OCI-LY1 (cell line): ENCODE results near the gene CEACAM1.
"Not testable (repeated sequence)": the region's sequence is repeated elsewhere in the genome, so short reads cannot be mapped to it uniquely, and the experiment has no call there.

Experiments used
- H2AFZ ChIP-seq: fragments of 200-600 bp; sonication (generic), shearing (Covaris generic); 2 replicates; pipeline ENCODE4 v1.6.0; 2014; ENCODE audit warnings: antibody characterized with exemption, mild to moderate bottlenecking, low read length
- H3F3A ChIP-seq: fragments of 200-600 bp; sonication (generic), shearing (Covaris generic); 2 replicates; pipeline ENCODE4 v1.6.0; 2014; ENCODE audit warnings: mild to moderate bottlenecking, antibody characterized with exemption, low read length, moderate library complexity; ENCODE audit not compliant: insufficient read depth
- H3K27ac ChIP-seq: fragments of 200-600 bp; sonication (generic); 2 replicates; pipeline ENCODE4 v1.5.1; 2014; ENCODE audit warnings: low read length, mixed run types, mild to moderate bottlenecking, low read depth; ENCODE audit not compliant: poor library complexity, severe bottlenecking
- H3K27me3 ChIP-seq: fragments of 200-600 bp; sonication (generic); 2 replicates; pipeline ENCODE4 v1.6.0; 2014; ENCODE audit warnings: antibody characterized with exemption, mild to moderate bottlenecking, low read length, moderate library complexity; ENCODE audit not compliant: insufficient read depth
- H3K36me3 ChIP-seq: fragments of 200-600 bp; sonication (generic); 2 replicates; pipeline ENCODE4 v1.6.1; 2014; ENCODE audit warnings: mild to moderate bottlenecking, antibody characterized with exemption, low read length, moderate library complexity, mixed read lengths; ENCODE audit not compliant: insufficient read depth
- H3K4me1 ChIP-seq: fragments of 200-600 bp; sonication (generic); 2 replicates; pipeline ENCODE4 v1.5.1; 2014; ENCODE audit warnings: mild to moderate bottlenecking, low read length, moderate library complexity; ENCODE audit not compliant: insufficient read depth, severe bottlenecking
- H3K4me2 ChIP-seq: fragments of 200-600 bp; sonication (generic), shearing (Covaris generic); 2 replicates; pipeline ENCODE4 v1.6.1; 2014; ENCODE audit warnings: low read length
- H3K4me3 ChIP-seq: fragments of 200-600 bp; sonication (generic); 2 replicates; pipeline ENCODE4 v1.5.1; 2014; ENCODE audit warnings: low read length, low read depth, mild to moderate bottlenecking, mixed read lengths; ENCODE audit not compliant: poor library complexity, severe bottlenecking
- H3K79me2 ChIP-seq: fragments of 200-600 bp; shearing (Covaris generic); 2 replicates; pipeline ENCODE4 v1.6.1; 2016; ENCODE audit warnings: mixed run types, low read length, mixed read lengths; ENCODE audit not compliant: insufficient read depth
- H3K9ac ChIP-seq: fragments of 200-600 bp; sonication (generic), shearing (Covaris generic); 2 replicates; pipeline ENCODE4 v1.6.1; 2014; ENCODE audit warnings: mild to moderate bottlenecking, low read length, mixed read lengths
- H3K9me2 ChIP-seq: fragments of 200-600 bp; sonication (generic), shearing (Covaris generic); 2 replicates; pipeline ENCODE4 v1.6.1; 2014; ENCODE audit warnings: low read depth, mild to moderate bottlenecking, low read length, mixed read lengths
- H3K9me3 ChIP-seq: fragments of 200-600 bp; shearing (Covaris generic); 2 replicates; pipeline ENCODE4 v1.6.1; 2014; ENCODE audit warnings: low read length, mixed read lengths
- H4K20me1 ChIP-seq: fragments of 200-600 bp; sonication (generic), shearing (Covaris generic); 2 replicates; pipeline ENCODE4 v1.6.0; 2016; ENCODE audit warnings: mild to moderate bottlenecking, low read length; ENCODE audit not compliant: insufficient read depth
- EZH2 ChIP-seq: fragments of 200-600 bp; sonication (generic), shearing (Covaris generic); IDR thresholded peaks from 2 replicates; pipeline ENCODE4 v1.8.0; 2017; ENCODE audit warnings: borderline replicate concordance, mixed run types, mild to moderate bottlenecking, antibody characterized with exemption, low read length, moderate library complexity, mixed read lengths
- TF ChIP-seq, protein P1 (sequence below): fragments of 200-600 bp; sonication (generic), shearing (Covaris generic); IDR thresholded peaks from 2 replicates; pipeline ENCODE4 v1.5.1; 2017; ENCODE audit warnings: mild to moderate bottlenecking, antibody characterized with exemption, low read length, moderate library complexity, mixed read lengths

Gene CEACAM1

DNA sequence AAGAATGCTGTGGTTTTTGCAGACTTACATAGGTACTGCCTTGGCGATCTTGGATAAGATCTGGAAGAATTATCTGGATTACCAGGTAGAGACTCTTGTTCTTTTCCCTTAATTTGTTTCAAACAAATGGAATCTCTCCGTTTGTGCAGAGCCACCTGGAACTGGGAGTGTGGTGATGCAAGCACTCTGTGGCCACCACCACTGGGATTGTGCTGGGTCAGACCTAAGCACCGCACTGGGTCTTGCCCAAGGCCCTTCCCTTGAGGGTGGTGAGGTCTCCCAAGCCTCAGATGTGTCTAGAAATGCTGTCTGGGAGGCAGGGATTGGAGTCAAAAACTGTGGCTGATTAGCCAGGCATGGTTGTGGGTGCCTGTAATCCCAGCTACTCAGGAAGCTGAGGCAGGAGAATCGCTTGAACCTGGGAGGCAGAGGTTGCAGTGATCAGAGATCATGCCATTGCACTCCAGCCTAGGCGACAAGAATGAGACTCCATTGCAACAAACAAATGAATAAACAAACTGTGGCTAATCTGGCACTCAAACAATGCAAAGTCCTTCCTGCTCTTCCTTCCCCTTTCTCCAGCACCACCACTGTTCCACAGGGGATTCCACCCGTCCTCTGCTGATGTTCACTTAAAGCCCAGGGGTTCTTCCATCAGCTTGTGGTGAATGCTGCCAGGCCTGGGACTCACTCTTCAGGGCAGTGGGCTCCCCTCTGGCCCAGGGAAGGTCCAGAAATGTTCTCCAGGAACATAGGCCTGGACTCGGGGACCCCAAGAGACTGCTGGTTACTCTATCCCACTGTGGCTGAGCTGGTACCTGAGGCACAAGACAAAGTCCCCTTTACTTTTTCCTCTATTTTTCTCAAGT lies 10.8 kb upstream of the CEACAM1 start:
- Histone ChIP-seq H3K9me3 (no peaks in the 10 kb centered on the region), H2AFZ (no peak overlapping the region), H3K4me1 (no peaks in the 10 kb centered on the region), H3K9ac (no peak overlapping the region), H3K79me2 (no peaks in the 10 kb centered on the region), H3K4me3 (no peak overlapping the region), H3K9me2 (no peaks in the 10 kb centered on the region), H4K20me1 (no peaks in the 10 kb centered on the region), H3K36me3 (no peaks in the 10 kb centered on the region), H3K27ac (no peak overlapping the region), H3F3A (no peaks in the 10 kb centered on the region), H3K27me3 (0 out of 2 replicates have a peak, but pooled peaks cover 3% of the 10 kb centered on the region), H3K4me2 (no peak overlapping the region)
- TF ChIP-seq EZH2, result no peak
- TF ChIP-seq, protein P1, sequence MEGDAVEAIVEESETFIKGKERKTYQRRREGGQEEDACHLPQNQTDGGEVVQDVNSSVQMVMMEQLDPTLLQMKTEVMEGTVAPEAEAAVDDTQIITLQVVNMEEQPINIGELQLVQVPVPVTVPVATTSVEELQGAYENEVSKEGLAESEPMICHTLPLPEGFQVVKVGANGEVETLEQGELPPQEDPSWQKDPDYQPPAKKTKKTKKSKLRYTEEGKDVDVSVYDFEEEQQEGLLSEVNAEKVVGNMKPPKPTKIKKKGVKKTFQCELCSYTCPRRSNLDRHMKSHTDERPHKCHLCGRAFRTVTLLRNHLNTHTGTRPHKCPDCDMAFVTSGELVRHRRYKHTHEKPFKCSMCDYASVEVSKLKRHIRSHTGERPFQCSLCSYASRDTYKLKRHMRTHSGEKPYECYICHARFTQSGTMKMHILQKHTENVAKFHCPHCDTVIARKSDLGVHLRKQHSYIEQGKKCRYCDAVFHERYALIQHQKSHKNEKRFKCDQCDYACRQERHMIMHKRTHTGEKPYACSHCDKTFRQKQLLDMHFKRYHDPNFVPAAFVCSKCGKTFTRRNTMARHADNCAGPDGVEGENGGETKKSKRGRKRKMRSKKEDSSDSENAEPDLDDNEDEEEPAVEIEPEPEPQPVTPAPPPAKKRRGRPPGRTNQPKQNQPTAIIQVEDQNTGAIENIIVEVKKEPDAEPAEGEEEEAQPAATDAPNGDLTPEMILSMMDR, result no peak

DNA sequence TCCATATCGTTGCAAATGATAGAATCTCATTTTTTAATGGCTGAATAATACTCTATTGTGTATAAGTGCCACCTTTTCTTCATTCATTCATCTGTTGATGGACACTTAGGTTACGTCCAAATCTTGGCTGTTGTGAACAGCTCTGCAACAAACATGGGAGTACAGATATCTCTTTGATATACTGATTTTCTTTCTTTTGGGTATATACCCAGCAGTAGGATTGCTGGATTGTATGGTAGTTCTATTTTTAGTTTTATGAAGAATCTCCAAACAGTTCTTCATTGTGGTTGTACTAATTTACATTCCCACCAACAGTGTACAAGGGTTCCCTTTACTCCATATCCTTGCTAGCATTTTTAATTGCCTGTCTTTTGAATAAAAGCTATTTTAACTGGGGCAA lies 7.0 kb upstream of the CEACAM1 start:
- not testable (repeated sequence) for H3K79me2 ChIP-seq, H3K4me1 ChIP-seq, H3K4me2 ChIP-seq, H3K27ac ChIP-seq, H2AFZ ChIP-seq, H3K9me3 ChIP-seq, H3F3A ChIP-seq, H3K9me2 ChIP-seq, H3K9ac ChIP-seq, H4K20me1 ChIP-seq, H3K4me3 ChIP-seq, H3K36me3 ChIP-seq, H3K27me3 ChIP-seq

DNA sequence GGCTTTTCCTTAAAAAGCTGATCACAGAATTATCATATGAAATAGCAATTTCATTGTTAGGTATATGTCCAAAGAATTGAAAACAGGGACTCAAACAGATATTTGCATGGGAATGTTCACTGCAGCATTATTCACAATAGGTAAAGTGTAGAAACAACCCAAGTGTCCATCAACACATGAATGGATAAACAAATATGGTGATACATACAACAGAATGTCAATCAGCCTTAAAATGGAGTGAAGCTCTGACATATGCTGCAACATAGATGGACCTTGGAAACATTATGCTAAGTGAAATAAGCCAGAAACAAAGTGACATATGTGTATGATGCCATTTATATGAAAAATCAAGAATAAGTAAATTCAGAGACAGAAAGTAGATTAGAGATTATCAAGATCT lies 6.1 kb upstream of the CEACAM1 start:
- H3K79me2 ChIP-seq, result no peaks in the 10 kb centered on the region
- no peak overlapping the region for H2AFZ ChIP-seq
- H3K27me3 ChIP-seq, result 0 out of 2 replicates have a peak, but pooled peaks cover 6% of the 10 kb centered on the region
- no peak overlapping the region for H3K9ac ChIP-seq
- no peak overlapping the region for H3K4me3 ChIP-seq
- no peaks in the 10 kb centered on the region for H3K4me1 ChIP-seq
- H3K4me2 ChIP-seq, result no peak overlapping the region
- TF ChIP-seq, protein P1, result no peak
- TF ChIP-seq EZH2, result no peak
- no peaks in the 10 kb centered on the region for H3K9me3 ChIP-seq
- no peaks in the 10 kb centered on the region for H4K20me1 ChIP-seq
- no peak overlapping the region for H3K27ac ChIP-seq
- no peaks in the 10 kb centered on the region for H3K36me3 ChIP-seq
- no peaks in the 10 kb centered on the region for H3F3A ChIP-seq
- H3K9me2 ChIP-seq, result no peaks in the 10 kb centered on the region

DNA sequence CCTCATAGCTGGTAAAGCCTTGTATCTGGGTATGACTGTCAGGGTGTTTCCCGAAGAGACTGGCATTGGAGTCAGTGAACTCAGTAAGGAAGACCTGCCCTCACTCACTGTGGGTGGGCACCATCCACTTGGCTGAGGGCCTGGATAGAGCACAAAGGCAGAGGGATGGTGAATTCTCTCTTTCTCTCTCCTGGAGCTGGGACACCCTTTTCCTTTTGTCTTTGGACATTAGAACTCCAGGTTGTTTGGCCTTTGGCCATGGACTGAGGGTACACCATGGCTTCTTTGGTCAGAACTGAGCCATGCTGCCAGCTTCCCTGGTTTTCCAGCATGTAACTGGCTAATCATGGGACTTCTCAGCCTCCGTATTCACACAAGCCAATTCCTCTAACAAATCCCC lies 4.6 kb upstream of the CEACAM1 start:
- Histone ChIP-seq H3K27ac (no peak overlapping the region), H3K9me2 (no peaks in the 10 kb centered on the region), H3K27me3 (0 out of 2 replicates have a peak, but pooled peaks cover 6% of the 10 kb centered on the region), H3K36me3 (no peaks in the 10 kb centered on the region), H3K4me2 (no peak overlapping the region), H3K4me1 (peaks cover 14% of the 10 kb centered on the region), H3K9ac (no peak overlapping the region), H3K4me3 (no peak overlapping the region), H2AFZ (no peak overlapping the region), H3K9me3 (no peaks in the 10 kb centered on the region), H3F3A (no peaks in the 10 kb centered on the region), H3K79me2 (no peaks in the 10 kb centered on the region), H4K20me1 (no peaks in the 10 kb centered on the region)
- no peak for TF ChIP-seq EZH2
- TF ChIP-seq, protein P1, result no peak
